ENCODE measurements around the gene MORN5. TPM values are rescaled to one million over a fixed set of nuclear protein-coding genes. Genes with fewer than 3 reads are reported as not detected.

Gene MORN5
- polyA plus RNA-seq, 1 donor from 2014 or later, result not detected

DNA sequence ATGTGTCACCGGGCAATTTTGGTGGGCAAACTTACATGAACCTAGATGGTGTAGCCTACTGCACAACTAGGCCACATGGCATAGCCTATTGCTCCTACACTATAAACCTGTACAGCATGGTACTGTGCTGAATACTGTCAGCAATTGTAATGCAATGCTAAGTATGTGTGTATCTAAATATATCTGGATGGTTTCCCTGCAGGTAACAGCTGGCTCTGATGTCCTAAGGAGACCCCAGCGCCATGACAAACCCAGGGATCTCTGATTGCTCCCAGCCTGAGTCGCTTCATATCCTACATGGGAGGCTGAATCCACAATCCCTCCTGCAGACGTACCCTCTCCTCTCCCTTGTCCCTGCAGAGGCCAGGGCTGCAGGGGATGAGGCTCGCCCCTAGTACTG is 40.0 kb upstream of the MORN5 start:
- Histone ChIP-seq H3K27ac (ENCODE audit: low read length) (no peak overlapping the region), H3K27me3 (ENCODE audit: insufficient read depth, low read depth, low read length) (peaks cover 8% of the 10 kb centered on the region)
- TF ChIP-seq MXI1 (conservative IDR thresholded peaks at IDR 0.05; ENCODE audit: poor library complexity, severe bottlenecking) (no peak), EP300 (conservative IDR thresholded peaks at IDR 0.05; ENCODE audit: poor library complexity, severe bottlenecking) (no peak), EZH2 (IDR thresholded peaks at IDR 0.05; ENCODE audit: borderline replicate concordance, insufficient read depth, low read length, poor library complexity, severe bottlenecking) (no peak), CTCF (IDR thresholded peaks at IDR 0.05; ENCODE audit: poor library complexity, severe bottlenecking) (no peak), REST (IDR thresholded peaks at IDR 0.05; ENCODE audit: borderline replicate concordance) (no peak), POLR2AphosphoS5 (IDR thresholded peaks at IDR 0.05) (no peak), TAF1 (IDR thresholded peaks at IDR 0.05; ENCODE audit: low read depth) (no peak), RAD21 (conservative IDR thresholded peaks at IDR 0.05) (no peak), SMC3 (conservative IDR thresholded peaks at IDR 0.05; ENCODE audit: poor library complexity) (no peak)

DNA sequence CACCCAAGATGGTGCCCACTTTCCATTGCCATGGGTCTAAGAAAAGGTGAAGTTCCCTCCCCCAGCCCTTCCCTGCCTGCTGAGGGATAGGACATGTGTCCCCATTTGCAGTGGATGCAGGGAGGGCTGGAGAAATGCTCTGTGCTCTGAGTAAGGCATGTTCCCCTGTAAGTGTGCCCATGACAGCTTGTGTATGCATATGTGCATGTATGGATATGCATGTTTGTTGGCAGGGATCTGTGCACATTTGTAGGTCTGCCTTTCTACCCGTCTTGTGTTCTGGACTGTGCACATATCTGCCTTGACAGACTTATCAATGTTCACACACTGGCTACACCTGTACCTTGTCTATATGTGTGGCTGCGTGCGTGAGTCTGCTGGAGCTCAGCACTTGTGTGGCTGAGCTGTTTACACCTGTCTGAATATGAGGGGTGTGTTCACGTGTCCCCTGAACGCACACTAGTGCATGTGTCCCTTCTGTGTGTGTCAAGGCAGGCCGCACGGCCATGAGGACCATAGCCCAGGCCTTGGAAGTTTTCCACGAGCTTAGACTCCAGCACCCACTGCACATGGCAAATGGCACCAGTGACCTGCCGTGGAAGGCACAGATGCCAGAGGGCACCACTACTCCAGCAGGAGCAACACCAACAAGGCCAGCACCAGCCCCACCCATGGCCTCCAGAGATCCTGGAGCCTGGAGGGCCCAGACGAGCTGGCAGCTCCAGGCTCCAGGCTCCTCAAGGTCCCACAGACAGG is 39.2 kb upstream of the MORN5 start:
- Histone ChIP-seq H3K9me3 (ENCODE audit: low read length) (no peaks in the 10 kb centered on the region), H3K9ac (ENCODE audit: low read length) (no peak overlapping the region), H3K4me3 (ENCODE audit: low read length) (no peak overlapping the region), H3K36me3 (ENCODE audit: insufficient read depth, low read length) (no peaks in the 10 kb centered on the region), H3K79me2 (replicated peaks; ENCODE audit: insufficient read depth, low read length) (no peaks in the 10 kb centered on the region), H3K27ac (ENCODE audit: low read length) (no peak overlapping the region), H3K27me3 (ENCODE audit: insufficient read depth, low read depth, low read length) (peaks cover 14% of the 10 kb centered on the region), H3K9me2 (ENCODE audit: insufficient read depth, low read length) (no peaks in the 10 kb centered on the region), H2AFZ (ENCODE audit: low read depth, low read length) (no peak overlapping the region), H3F3A (ENCODE audit: insufficient read depth, low read length, poor library complexity, severe bottlenecking) (no peaks in the 10 kb centered on the region), H4K20me1 (ENCODE audit: insufficient read depth) (no peaks in the 10 kb centered on the region), H3K4me2 (ENCODE audit: low read length) (no peak overlapping the region)
- TF ChIP-seq SMC3 (conservative IDR thresholded peaks at IDR 0.05; ENCODE audit: poor library complexity) (no peak), CTCF (IDR thresholded peaks at IDR 0.05; ENCODE audit: poor library complexity, severe bottlenecking) (no peak), EP300 (conservative IDR thresholded peaks at IDR 0.05; ENCODE audit: poor library complexity, severe bottlenecking) (no peak), POLR2AphosphoS5 (IDR thresholded peaks at IDR 0.05) (no peak), TAF1 (IDR thresholded peaks at IDR 0.05; ENCODE audit: low read depth) (no peak), EZH2 (IDR thresholded peaks at IDR 0.05; ENCODE audit: borderline replicate concordance, insufficient read depth, low read length, poor library complexity, severe bottlenecking) (no peak), MXI1 (conservative IDR thresholded peaks at IDR 0.05; ENCODE audit: poor library complexity, severe bottlenecking) (no peak), RAD21 (conservative IDR thresholded peaks at IDR 0.05) (no peak), REST (IDR thresholded peaks at IDR 0.05; ENCODE audit: borderline replicate concordance) (no peak)

More for the DNA sequence above, 40.0 kb upstream of the MORN5 start:
- no peak overlapping the region for H2AFZ ChIP-seq (ENCODE audit: low read depth, low read length)
- H4K20me1 ChIP-seq (ENCODE audit: insufficient read depth), result no peaks in the 10 kb centered on the region
- H3K9ac ChIP-seq (ENCODE audit: low read length), result no peak overlapping the region
- H3K9me2 ChIP-seq (ENCODE audit: insufficient read depth, low read length), result no peaks in the 10 kb centered on the region
- no peaks in the 10 kb centered on the region for H3F3A ChIP-seq (ENCODE audit: insufficient read depth, low read length, poor library complexity, severe bottlenecking)
- H3K36me3 ChIP-seq (ENCODE audit: insufficient read depth, low read length), result no peaks in the 10 kb centered on the region
- no peaks in the 10 kb centered on the region for H3K79me2 ChIP-seq (replicated peaks; ENCODE audit: insufficient read depth, low read length)
- no peak overlapping the region for H3K4me3 ChIP-seq (ENCODE audit: low read length)
- H3K9me3 ChIP-seq (ENCODE audit: low read length), result no peaks in the 10 kb centered on the region
- H3K4me2 ChIP-seq (ENCODE audit: low read length), result no peak overlapping the region

All from neural cell (in vitro differentiated cells).